Activated T-helper 17 cell treated with anti-CD3 and anti-CD28 coated beads, Interleukin-2, amount 50 U/mL, for 72 hours (primary cell): ENCODE measurements around the gene NCK1. TPM values are rescaled to one million over a fixed set of nuclear protein-coding genes. Genes with fewer than 3 reads are reported as not detected.

ENCODE experiments used
- ATAC-seq: fragments of 150-1000 bp; cut with Tn5 transposase; replicated peaks from 2 replicates; pipeline ENCODE4 v1.10.0; 2021; ENCODE audit warnings: mild to moderate bottlenecking, moderate library complexity
- H3K27ac Mint-ChIP-seq: one replicate; pipeline ENCODE4 v1.8.0; 2022; ENCODE audit warnings: mixed read lengths
- H3K27me3 Mint-ChIP-seq: one replicate; pipeline ENCODE4 v1.8.0; 2022; ENCODE audit warnings: mixed read lengths
- H3K36me3 Mint-ChIP-seq: one replicate; pipeline ENCODE4 v1.8.0; 2022; ENCODE audit warnings: low read depth, mild to moderate bottlenecking, mixed read lengths
- H3K4me1 Mint-ChIP-seq: one replicate; pipeline ENCODE4 v1.8.0; 2022; ENCODE audit warnings: mixed read lengths
- H3K4me3 Mint-ChIP-seq: one replicate; pipeline ENCODE4 v1.8.0; 2022; ENCODE audit warnings: mild to moderate bottlenecking, mixed read lengths
- H3K9me3 Mint-ChIP-seq: one replicate; pipeline ENCODE4 v1.8.0; 2022; ENCODE audit warnings: mixed read lengths
- total RNA-seq, 2 donors: library from RNA; stranded (reverse); gene quantifications; one replicate each; pipeline ENCODE4 v1.2.3, GENCODE V29; 2022

NCK1 gene
- total RNA-seq, 2 donors from 2014 or later, result 37.5 to 41.6 TPM

DNA sequence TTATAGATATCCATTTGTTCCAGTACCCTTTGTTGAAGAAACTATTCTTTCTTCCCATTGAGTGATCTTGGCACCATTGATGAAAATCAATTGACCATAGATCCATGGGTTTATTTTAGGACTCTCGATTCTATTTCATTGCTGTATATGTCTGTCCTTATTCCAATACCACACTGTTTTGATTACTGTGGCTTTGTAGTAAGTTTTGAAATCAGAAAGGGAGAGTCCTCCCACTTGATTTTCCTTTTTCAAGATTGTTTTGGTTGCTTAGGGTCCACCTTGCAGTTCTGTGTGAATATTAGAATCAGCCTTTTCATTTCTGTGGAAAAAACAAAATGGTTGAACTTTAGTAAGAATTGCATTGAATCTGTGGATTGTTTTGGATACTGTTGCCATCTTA, 75.2 kb downstream of the NCK1 start:
- ATAC-seq, result no peak
- H3K27me3 Mint-ChIP-seq, result no peaks in the 10 kb centered on the region
- H3K4me3 Mint-ChIP-seq, result no peak overlapping the region
- H3K36me3 Mint-ChIP-seq, result peaks cover 49% of the 10 kb centered on the region
- no peaks in the 10 kb centered on the region for H3K9me3 Mint-ChIP-seq
- no peak overlapping the region for H3K27ac Mint-ChIP-seq
- peaks cover 30% of the 10 kb centered on the region for H3K4me1 Mint-ChIP-seq

DNA sequence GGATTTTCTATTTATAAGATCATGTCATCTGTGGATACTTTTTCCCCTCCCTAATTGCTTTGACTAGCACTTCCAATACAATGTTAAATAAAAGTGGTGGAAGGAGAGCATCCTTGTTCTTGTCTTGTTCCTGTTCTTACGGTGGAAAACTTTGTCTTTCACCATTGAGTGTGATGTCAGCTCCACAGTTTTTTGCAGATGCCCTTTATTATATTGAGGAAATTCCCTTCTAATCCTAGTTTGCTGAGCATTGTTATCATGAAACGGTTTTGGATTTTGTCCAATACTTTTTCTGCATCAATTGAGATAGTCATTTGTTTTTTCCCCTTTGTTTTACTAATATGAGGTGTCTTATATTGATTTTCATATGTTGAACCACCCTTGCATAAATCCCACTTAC, 75.8 kb downstream of the NCK1 start:
- H3K4me3 Mint-ChIP-seq, result no peak overlapping the region
- ATAC-seq, result no peak
- H3K9me3 Mint-ChIP-seq, result no peaks in the 10 kb centered on the region
- H3K27me3 Mint-ChIP-seq, result no peaks in the 10 kb centered on the region
- H3K27ac Mint-ChIP-seq, result peak overlapping the region; percentile 5
- H3K4me1 Mint-ChIP-seq, result peaks cover 33% of the 10 kb centered on the region
- peaks cover 45% of the 10 kb centered on the region for H3K36me3 Mint-ChIP-seq

DNA sequence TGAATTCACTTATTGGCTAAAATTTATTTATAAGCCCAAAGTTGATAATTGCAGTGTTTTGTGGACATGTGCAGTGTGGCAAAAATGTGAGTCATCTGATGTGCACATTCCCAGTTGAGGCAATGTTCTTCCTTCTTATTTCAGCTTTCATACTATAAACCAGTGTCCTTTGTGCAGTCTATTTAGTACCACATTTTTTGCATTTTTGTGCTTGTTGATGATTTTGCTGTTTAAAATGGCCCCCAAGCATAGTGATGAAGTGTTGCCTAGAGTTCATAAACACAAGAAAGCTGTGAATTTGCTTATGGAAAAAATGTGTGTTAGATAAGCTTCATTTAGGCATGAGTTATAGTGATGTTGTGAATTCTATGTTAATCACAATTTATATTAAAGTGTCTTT, 76.3 kb downstream of the NCK1 start:
- Mint-ChIP-seq H3K27ac (peak overlapping the region; percentile 5), H3K9me3 (no peaks in the 10 kb centered on the region), H3K4me1 (peaks cover 33% of the 10 kb centered on the region), H3K27me3 (no peaks in the 10 kb centered on the region), H3K36me3 (peaks cover 40% of the 10 kb centered on the region), H3K4me3 (no peak overlapping the region)
- ATAC-seq, result peak; percentile 43

DNA sequence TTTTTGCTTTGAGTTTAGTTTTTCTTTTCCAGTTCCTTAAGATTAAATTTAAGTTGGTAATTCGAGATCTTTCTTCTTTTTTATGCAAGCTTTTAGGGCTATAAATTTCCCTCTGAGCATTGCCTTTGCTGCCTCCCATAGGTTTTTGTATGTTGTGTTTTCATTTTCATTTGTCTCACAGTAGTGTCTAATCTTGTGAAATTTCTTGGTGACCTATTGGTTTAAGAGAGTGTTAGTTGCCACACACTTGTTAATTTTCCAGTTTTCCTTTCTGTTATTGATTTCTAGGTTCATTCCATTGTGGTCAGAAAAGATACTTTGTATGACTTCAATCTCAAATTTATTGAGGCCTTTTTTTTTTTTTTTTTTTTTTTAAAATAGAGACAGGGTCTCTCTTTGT, 77.5 kb downstream of the NCK1 start:
- Mint-ChIP-seq H3K36me3 (peaks cover 36% of the 10 kb centered on the region), H3K4me1 (peaks cover 39% of the 10 kb centered on the region), H3K4me3 (peak overlapping the region; percentile 47)

DNA sequence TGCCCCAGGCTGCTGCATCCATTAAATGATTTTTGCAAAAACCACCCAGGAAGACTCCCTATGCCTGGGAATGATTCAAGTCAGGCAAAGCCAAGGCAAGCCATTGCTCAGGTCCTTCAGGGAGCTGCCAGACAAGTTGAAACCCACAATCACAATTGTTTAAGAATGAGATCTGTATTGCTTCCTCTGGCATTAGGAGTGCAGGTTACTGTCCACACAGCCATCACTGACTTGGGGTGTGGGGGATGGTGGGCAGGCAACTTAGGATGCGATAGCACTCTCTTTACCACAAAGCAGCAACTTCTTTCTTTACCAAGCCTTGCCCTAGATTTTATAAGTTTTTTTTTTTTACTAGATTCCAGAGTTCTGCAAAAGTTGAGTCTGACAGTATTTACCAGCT, 80.8 kb downstream of the NCK1 start:
- peaks cover 37% of the 10 kb centered on the region for H3K4me1 Mint-ChIP-seq
- H3K36me3 Mint-ChIP-seq, result peaks cover 33% of the 10 kb centered on the region
- H3K4me3 Mint-ChIP-seq, result peak overlapping the region; percentile 2
- no peaks in the 10 kb centered on the region for H3K27me3 Mint-ChIP-seq
- ATAC-seq, result no peak
- no peaks in the 10 kb centered on the region for H3K9me3 Mint-ChIP-seq
- H3K27ac Mint-ChIP-seq, result peak overlapping the region; percentile 44

More for the DNA sequence above, 77.5 kb downstream of the NCK1 start:
- no peaks in the 10 kb centered on the region for H3K27me3 Mint-ChIP-seq
- H3K27ac Mint-ChIP-seq, result peak overlapping the region; percentile 68
- no peaks in the 10 kb centered on the region for H3K9me3 Mint-ChIP-seq
- ATAC-seq, result no peak

DNA sequence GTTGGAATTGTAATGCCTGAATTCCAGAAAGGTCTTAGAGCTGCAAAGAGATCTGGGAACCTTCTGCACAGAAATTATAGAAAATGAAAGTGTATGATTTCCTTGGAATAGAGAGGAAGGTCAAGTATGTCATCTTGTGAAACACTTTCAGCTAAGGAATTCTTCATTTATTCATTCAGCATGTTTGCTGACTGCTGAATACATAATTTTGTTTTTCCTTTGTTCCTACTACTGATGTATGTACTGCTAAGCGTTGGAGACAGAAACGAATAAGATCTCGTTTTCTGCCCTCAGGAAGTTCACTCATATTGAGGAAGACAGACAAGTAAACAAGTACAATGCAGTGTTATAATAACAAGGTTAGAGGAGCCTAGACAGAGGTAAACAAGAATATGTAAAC, 81.4 kb downstream of the NCK1 start:
- ATAC-seq, result no peak
- H3K4me1 Mint-ChIP-seq, result peaks cover 30% of the 10 kb centered on the region
- H3K4me3 Mint-ChIP-seq, result peak overlapping the region; percentile 2
- no peaks in the 10 kb centered on the region for H3K27me3 Mint-ChIP-seq
- peak overlapping the region; percentile 44 for H3K27ac Mint-ChIP-seq
- no peaks in the 10 kb centered on the region for H3K9me3 Mint-ChIP-seq
- peaks cover 38% of the 10 kb centered on the region for H3K36me3 Mint-ChIP-seq

DNA sequence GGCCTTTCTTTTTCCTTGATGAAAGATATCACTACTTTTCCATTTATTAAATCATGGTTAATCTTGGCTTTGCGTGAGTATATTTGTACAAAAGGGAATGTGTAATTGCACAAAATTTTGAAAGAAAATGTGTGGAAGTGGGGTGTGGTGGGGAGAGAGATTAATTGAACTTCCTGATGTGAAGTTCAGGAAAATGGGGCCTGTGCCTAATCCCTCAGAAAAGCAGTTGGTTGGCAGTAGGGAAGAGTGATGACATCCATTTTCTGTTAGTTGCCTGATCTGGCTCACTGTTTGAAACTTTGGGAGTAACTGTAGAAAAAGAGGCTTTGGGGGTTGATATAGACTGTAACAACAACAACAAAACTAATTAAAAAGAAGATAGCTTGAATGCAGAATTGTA, 85.0 kb downstream of the NCK1 start:
- no peak overlapping the region for H3K4me3 Mint-ChIP-seq
- H3K36me3 Mint-ChIP-seq, result peaks cover 46% of the 10 kb centered on the region
- no peak overlapping the region for H3K27ac Mint-ChIP-seq
- no peaks in the 10 kb centered on the region for H3K27me3 Mint-ChIP-seq
- H3K4me1 Mint-ChIP-seq, result peaks cover 20% of the 10 kb centered on the region
- no peaks in the 10 kb centered on the region for H3K9me3 Mint-ChIP-seq
- ATAC-seq, result no peak

DNA sequence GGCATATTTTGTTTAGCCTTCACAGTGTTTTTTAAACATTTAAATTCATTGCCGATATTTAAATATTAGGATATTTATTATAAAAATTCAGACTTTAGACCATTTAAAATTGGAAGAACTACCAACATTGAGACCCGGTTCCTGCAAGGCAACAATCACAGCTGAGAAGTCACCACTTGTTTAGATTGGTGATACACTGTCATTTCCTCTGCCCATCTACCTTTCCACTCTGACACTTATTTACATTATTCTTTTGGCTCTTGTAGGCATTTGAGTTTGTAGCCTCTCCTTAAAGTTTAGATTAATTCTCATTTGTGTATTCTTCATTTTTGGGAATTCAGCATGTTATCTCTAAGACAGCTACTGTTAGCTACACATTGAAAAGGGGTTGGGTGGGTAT, 85.5 kb downstream of the NCK1 start:
- Mint-ChIP-seq H3K4me1 (peaks cover 16% of the 10 kb centered on the region), H3K9me3 (no peaks in the 10 kb centered on the region), H3K27me3 (no peaks in the 10 kb centered on the region), H3K4me3 (no peak overlapping the region), H3K27ac (no peak overlapping the region), H3K36me3 (peaks cover 46% of the 10 kb centered on the region)
- ATAC-seq, result no peak

DNA sequence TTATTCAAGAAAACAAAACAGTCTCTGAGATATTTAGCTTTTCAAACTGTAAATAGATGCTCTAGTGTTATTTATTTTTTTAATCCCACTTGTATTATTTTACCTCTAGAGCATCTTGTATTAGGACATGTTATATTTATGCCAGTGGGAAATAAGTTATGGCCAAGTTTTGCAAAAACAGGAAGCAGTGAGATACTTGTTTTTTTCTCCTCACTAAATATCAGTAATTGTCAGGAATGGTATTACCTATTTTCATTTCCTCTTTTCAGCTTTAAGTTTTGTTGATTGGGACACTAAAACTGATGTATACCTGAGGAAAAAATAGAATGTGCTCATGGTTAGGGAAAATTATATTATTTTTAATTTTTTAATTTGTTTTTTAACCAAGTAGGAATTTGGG, 87.1 kb downstream of the NCK1 start:
- H3K9me3 Mint-ChIP-seq, result no peaks in the 10 kb centered on the region
- H3K27me3 Mint-ChIP-seq, result no peaks in the 10 kb centered on the region
- no peak overlapping the region for H3K4me3 Mint-ChIP-seq
- no peak overlapping the region for H3K27ac Mint-ChIP-seq
- no peak for ATAC-seq
- no peaks in the 10 kb centered on the region for H3K4me1 Mint-ChIP-seq
- peaks cover 39% of the 10 kb centered on the region for H3K36me3 Mint-ChIP-seq

DNA sequence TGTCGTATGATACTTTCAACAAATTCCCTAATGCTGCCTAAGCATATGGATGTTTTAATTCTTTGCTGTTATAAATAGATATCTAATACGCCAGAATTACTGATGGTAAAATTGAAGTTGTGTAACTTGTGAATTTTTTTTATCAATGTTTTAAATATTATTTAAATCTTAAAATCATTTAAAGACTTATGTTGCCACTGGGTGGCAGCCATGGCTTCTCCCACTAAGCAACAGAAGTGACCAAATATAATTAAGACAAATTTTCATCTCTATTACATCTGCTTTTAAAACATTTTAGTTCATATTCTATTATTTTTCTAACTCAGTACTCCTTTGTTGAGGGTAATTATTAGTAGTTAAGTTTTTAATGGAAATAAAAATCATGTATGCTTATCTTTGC, 87.7 kb downstream of the NCK1 start:
- no peaks in the 10 kb centered on the region for H3K9me3 Mint-ChIP-seq
- no peak for ATAC-seq
- H3K4me1 Mint-ChIP-seq, result peaks cover 1% of the 10 kb centered on the region
- H3K27me3 Mint-ChIP-seq, result no peaks in the 10 kb centered on the region
- peaks cover 39% of the 10 kb centered on the region for H3K36me3 Mint-ChIP-seq
- H3K4me3 Mint-ChIP-seq, result no peak overlapping the region
- H3K27ac Mint-ChIP-seq, result no peak overlapping the region

DNA sequence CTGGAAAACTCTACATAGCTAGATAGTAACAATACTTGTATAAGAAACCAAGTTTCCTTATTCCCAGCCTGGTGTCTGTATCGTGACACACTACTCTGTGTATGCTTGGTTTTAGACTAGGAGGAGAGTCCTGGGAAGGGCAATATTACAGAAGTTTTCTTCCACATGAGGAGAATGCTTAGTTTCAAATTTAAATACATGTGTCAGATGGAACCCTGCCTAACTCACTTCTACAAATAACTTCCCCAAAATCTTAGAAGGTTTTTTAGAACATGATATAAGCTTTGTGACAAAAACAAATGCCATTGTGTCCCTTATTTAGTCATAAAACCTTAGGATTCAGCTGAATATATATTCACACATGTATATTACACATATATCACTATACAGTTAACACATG, 88.6 kb downstream of the NCK1 start:
- H3K4me3 Mint-ChIP-seq, result no peak overlapping the region
- H3K27ac Mint-ChIP-seq, result no peak overlapping the region
- no peaks in the 10 kb centered on the region for H3K27me3 Mint-ChIP-seq
- no peak for ATAC-seq
- no peaks in the 10 kb centered on the region for H3K9me3 Mint-ChIP-seq
- peaks cover 10% of the 10 kb centered on the region for H3K4me1 Mint-ChIP-seq
- peaks cover 35% of the 10 kb centered on the region for H3K36me3 Mint-ChIP-seq

DNA sequence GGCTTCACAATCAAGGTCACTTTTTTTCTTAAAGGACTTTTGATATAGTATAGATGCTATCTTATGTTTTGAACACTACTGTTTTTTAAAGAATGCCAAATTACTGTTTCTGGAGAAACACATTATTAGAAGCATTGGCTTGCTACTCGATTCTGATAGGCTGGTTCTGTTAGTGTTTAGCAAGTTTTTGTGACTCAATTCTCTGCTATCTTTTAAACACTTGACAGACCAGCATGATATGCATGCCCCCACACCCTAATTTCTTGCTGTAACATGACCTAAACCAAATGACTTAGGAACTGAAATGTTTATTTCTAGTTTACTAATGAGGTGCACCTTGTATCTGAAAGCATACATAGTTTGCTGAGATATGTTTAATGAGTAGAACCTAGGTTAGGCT, 90.3 kb downstream of the NCK1 start:
- Mint-ChIP-seq H3K4me3 (no peak overlapping the region), H3K9me3 (no peaks in the 10 kb centered on the region), H3K27ac (peak overlapping the region; percentile 14), H3K27me3 (no peaks in the 10 kb centered on the region), H3K36me3 (peaks cover 19% of the 10 kb centered on the region), H3K4me1 (peaks cover 10% of the 10 kb centered on the region)
- no peak for ATAC-seq

DNA sequence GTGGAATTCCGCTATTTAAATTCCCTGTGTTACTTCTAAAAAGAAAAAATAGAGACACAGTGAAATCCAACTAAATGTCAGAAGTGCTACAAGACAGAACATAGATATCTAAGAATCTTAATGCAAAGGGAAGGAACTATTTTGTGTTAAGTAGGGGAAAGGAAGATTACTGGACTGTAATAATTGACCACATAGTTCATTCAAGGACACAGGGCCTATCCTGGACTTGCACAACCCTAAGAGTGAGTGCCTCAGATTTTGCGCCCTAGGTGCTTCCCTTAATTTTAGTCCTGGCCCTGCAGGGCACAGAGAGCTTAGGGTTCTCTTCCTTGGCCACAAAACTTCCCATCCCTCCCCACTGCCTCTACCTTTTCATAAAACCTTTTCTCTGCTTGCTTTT, 92.2 kb downstream of the NCK1 start:
- Mint-ChIP-seq H3K4me3 (no peak overlapping the region), H3K27ac (no peak overlapping the region), H3K4me1 (peaks cover 10% of the 10 kb centered on the region), H3K27me3 (no peaks in the 10 kb centered on the region), H3K36me3 (peaks cover under 1% of the 10 kb centered on the region), H3K9me3 (no peaks in the 10 kb centered on the region)
- no peak for ATAC-seq

DNA sequence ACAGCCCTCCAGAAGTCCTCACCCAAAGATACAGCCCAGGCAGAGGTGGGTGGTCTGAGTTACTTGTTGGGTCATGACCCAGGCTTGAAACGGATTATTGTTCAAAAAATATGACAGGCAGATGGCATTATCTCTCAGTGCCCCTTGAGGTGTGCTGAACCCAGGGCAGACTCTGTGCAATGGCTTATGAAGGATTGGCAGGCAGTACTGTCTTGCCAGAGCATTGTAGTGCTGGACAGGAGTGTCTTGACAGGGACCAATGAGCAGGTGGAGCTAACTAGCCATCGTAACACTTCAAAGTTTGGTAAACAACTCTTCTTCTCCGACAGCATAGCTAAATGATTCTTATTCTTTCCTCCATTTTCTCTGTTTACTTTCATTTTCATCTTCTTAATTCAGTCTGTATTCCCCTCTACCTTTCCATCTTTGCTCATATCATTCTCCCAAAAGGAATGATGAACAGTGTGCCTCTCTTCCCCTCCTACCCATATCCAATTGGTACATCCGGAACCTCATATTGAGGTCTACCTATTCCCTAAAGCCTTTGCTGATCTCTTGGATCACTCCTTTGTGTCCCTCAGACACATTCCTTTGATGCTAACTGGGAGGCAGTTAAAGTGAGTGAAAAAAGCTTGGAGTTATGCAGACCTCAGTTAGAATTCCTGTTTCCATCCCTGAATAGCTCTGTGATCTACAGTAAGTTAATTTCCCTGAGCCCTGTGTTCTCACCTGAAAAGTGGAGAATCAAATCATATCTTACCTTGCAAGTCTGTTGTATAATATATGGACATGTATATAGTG, 93.2 kb downstream of the NCK1 start:
- Mint-ChIP-seq H3K4me1 (peaks cover 14% of the 10 kb centered on the region), H3K4me3 (no peak overlapping the region), H3K36me3 (no peaks in the 10 kb centered on the region), H3K27ac (peak overlapping the region; percentile 24), H3K9me3 (no peaks in the 10 kb centered on the region), H3K27me3 (no peaks in the 10 kb centered on the region)
- ATAC-seq, result no peak

DNA sequence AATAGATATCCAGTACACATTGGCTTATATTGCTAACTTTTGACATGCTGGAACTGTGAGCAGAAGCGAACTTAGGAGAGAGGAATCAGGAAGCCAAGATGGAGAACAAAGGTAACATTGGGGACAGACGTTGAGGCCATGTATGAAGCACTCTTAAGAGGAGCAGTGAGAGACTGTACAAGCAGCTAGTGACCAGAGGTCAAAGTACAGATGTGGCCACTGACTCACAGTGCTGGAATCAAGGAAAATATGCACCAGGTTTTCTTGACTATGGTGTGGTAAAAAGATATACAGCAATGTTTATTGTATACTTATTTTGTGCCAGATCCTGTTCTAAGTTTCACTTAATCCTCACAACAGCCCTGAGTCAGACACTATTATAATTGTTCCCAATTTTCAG, 93.8 kb downstream of the NCK1 start:
- no peak for ATAC-seq
- Mint-ChIP-seq H3K4me1 (peaks cover 14% of the 10 kb centered on the region), H3K36me3 (no peaks in the 10 kb centered on the region), H3K27me3 (no peaks in the 10 kb centered on the region), H3K9me3 (no peaks in the 10 kb centered on the region), H3K27ac (peak overlapping the region; percentile 24), H3K4me3 (no peak overlapping the region)
